Activated T-helper 9 cell treated with anti-CD3 and anti-CD28 coated beads, Interleukin-2, amount 50 U/mL, for 16 hours (primary cell): ENCODE data around the gene HEYL.

Source experiments
- DNase-seq: peaks from one replicate; pipeline ENCODE4 v3.0.0-alpha.2; 2020; ENCODE audit warnings: low read depth

HEYL gene

GRCh38 chr1:39639305-39640130 lies at the start of gene HEYL:
Gene HEYL (minus strand): TSS chr1:39639643. CDS start chr1:39639625, 18 bp downstream.
- peak; percentile 61 for DNase-seq

DNA sequence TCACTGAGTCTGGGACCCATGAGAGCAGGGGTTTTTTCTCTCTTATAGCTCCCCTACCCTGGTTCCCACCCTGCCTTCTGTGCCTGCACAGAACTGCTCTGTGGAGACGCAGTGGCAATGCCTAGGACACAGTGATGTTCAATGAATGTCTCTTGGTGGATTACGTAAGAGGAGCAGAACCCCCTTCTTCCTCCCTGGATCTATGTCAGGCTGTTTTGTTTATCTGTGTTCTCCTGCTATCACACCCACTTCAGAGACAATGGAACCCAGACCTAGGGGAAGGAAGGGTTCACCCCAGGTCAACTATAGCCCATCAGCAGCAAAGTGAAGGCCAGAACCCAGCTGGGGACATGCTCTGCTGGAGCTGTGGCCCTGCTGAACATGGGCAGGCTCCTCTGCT lies 49.8 kb upstream of the HEYL start:
- no peak for DNase-seq

- DNase-seq, result no peak
Measured at GRCh38 chr1:39688706-39689105, 49.3 kb upstream of the HEYL start.

DNA sequence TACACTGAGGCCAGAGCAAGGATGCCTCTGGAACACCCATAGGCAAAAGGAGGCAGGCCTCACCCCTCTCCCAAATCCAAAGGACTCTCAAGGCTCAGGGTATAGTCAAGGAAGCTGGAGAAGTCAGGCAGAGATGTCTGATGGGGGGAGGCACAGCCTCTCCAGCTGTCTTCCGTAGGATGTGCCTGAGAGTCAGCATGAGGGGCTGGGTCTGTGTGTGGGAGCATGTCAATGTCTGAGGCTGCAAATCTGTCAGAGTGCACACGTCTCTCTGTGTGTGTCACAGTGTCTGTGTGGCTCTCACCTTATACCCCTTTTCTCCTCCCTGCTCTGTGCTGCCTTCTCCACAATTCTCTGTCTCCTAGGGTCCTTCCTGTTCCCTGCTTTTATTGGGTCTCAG lies 47.8 kb upstream of the HEYL start:
- no peak for DNase-seq

GRCh38 chr1:39685071-39685470 lies 45.6 kb upstream of the HEYL start:
- DNase-seq, result no peak

GRCh38 chr1:39684313-39684664 lies 44.8 kb upstream of the HEYL start:
- peak; percentile 10 for DNase-seq

DNA sequence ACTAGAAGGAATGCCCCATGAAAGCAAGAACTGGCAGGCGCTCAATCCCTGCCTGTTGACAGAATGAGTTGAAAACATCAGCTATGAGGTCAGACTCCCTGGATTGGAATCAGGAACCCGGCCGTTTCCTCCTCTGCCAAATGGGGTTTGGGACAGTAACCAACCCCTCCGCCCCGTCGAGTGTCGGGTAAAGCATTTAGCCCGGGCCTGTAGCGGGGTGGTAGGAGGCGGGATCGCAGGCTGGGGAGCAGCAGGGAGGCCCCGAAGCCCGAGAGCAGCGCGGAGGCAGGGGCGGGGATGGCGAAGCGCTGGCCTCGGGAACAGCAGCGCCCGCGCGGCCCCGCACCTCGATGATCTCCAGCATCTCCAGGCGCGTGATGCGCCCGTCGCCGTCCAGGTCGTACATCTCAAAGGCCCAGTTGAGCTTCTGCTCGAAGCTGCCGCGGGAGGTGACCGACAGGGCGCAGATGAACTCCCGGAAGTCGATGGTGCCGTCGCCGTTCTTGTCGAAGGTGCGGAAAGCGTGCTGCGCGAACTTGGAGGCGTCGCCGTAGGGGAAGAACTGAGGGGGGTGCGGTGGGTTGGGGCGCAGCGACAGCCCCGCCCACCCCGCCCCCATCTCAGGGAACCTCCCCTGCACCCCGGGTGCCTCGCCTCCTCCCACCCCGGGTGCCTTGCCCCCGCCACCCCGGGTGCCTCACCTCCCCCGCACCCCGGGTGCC lies 44.3 kb upstream of the HEYL start:
- DNase-seq, result peak; percentile 24

- no peak for DNase-seq
Measured at GRCh38 chr1:39681999-39682398, 42.6 kb upstream of the HEYL start.

GRCh38 chr1:39681294-39681693 lies 41.9 kb upstream of the HEYL start:
- DNase-seq, result no peak

- no peak for DNase-seq
Measured at GRCh38 chr1:39680751-39681150, 41.3 kb upstream of the HEYL start.

DNA sequence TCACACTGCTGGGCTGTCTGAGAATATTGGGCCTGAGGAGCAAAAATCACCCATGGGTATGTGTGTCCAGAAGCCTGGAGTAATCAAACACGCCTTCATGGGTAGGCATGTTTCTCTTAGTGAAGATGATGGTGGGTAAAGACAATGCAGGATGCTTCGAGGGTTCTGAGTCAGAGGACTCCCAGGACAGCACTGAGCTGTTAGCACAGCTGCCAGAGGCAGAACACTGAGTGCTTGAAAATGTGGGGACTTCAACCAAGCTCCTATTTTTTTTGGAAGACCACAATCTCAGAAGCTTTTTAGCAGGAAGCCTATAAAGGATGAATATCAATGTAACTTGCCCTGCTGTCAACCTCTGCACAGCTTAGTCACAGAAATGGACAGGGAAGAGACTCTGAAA lies 40.4 kb upstream of the HEYL start:
- DNase-seq, result no peak

DNA sequence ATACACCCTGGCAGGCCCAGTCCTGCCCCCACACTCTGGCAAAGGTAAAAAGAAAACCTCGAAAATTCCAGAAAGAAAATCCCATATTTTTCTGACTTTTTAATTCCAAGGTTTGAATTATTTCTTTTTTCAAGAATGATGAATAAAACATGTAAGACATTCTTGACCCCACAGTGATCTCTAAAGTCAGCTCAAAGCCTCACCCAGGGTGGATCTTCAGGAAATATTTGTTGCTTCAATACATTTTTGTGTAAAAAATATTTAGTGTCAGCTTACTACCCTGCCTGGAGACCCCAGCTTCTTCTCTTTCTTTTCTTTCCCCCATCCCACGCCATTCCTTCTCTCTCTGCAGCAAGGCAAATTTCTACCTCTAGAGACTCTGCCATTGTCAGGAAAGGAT lies 39.4 kb upstream of the HEYL start:
- no peak for DNase-seq

DNA sequence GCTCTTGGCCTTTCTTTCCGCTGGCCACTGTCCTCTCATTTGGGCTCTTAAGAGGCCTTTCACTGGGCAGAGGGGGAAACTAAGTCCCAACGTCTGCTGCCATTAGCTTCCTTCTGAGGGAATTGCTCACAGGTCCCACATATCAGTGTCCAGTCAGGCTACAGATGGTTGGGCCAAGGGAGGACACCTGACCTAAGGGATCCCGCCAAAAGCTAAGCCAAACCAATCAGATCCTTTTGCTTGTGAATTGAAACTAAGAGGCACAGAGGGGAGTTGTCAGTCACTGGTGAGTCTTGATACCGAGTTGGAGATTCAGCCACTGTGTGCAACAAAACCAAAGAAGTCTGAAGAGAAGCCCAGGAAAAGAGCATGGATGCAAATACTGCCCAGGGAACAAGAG lies 38.2 kb upstream of the HEYL start:
- no peak for DNase-seq

DNA sequence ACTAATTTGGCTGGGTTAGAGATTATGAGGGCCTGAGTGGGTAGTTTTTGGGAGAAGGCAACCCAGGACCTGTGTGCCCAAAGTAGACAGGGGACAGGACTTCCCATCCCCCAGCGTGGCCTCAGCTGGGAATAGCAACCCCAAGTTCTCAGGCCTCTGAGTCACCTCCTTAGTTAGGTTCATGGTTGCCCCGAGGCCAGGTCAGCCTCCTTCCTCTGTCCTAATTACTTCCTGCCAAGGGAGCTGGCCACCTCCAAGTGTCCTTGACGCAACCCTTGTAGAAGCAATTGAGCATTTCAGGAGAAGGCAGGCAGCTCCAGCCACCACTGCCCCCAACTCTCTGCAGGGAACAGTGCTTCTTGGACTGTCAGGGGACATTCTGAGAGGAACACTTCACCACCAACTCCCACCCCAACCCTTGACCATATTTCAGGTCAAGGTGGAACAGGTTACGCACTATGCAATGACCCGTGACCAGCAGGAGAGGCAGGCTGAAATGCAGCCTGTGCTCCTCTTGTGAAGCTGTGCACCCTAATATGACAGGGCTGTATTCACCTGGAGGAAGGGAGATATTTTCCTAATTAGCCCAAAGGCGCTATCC lies 37.6 kb upstream of the HEYL start:
- no peak for DNase-seq

DNA sequence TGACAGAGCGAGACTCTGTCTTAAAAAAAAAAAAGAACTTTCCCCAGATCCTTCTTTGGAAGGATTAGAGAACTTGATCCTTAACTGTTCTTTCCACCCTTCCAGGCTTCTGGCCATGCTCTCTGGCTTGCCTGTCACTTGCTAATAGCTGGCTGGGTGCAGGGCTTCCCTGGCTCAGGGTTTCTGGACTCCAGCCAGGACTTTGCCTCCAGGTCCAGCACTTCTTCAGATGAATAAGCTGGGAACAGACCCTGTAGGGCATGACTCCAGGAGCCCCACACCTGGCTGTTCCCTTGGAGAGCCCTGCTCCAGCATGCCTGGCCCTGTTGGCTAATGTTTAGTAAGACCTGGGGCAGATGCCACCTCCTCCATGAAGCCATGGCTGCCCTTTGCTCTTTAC lies 35.8 kb upstream of the HEYL start:
- no peak for DNase-seq

DNA sequence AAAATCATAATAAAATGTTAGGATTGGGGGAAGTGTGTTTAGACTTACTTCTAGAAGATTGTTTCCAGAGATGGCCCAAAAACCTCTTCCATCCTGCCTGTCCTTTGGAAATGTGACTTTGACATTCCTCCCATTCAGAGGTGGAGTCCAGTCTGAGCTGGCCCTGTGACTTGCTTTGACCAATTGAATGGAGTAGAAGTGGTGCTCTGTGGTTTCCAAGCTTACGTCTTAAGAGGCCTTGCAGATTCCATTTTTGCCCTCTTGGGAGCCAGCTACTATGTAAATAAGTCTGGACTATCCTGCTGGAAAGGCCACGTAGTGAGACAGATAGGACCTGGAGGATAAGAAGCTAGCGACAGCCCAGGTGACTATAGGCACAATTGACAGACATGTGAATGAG lies 33.8 kb upstream of the HEYL start:
- DNase-seq, result no peak

- peak; percentile 15 for DNase-seq
Measured at GRCh38 chr1:39672551-39672947, 33.1 kb upstream of the HEYL start.

DNA sequence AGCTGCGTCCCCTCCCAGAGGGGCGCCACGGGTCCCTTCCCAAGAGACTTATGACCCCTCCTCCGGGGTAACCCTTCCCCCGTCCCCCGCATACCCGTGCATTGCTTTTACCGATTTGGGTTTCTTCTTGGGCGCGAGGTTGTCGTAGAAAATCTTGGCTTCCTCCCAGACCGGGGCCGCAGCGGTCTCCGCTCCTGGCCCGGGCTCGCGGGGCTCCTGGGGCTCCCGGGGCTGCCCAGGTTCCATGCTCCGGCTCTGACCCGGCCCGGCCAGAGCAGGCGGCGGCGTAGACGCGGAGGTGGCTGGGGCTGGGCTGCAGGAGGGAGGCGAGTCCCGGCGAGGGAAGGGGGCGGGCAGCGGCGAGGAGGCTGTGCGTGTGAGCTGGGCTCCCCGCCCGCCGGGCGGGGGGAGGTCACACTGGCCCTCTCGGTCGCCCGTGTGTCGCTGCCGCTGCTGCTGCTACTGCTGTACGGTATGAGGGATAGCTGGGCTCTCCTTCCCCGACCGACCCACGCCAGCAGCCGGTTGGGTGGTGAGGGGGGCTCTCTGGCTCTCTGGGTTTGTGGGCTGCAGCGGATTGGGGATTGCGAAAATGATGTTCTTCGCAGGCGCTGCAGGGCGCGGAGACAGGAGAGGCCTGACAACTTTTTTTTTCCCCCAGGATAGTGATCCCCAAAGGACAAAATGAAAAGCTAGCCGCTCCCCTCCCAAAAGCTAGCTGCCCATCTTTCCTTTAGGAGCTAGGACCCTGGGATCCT lies 32.5 kb upstream of the HEYL start, which contains the start of gene NT5C1A:
Gene NT5C1A, minus strand, starts transcription at position 315 of the 758 bp plus-strand sequence. Its CDS starts 69 bp downstream, at position 246.
- DNase-seq, result peak; percentile 11

DNA sequence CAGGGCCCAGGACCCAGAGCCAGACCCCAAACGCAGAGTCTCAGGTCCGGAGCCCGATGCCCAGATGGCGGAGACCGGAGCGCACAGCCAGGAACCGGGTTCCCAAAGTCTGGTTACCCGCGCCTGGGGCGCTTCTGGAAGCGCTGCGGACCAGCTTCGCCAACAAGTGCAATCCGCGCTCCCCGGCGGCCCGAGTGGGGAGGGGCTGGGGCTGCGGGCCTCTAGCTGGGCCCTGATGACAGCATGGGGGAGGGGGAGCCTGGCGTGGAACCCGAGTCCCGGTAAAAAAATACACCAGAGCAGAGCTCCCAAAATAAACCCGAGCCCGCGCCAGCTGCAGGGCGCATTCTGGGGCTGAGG lies 32.0 kb upstream of the HEYL start:
- DNase-seq, result no peak

GRCh38 chr1:39670689-39671088 lies 31.2 kb upstream of the HEYL start:
- no peak for DNase-seq

GRCh38 chr1:39668894-39669293 lies 29.5 kb upstream of the HEYL start:
- DNase-seq, result no peak

- DNase-seq, result no peak
Measured at GRCh38 chr1:39668111-39668510, 28.7 kb upstream of the HEYL start.
